Iris pigment epithelial cell (primary cell): ENCODE data around the gene OSBPL10.

Experiments used
- DNase-seq: peaks from one replicate; pipeline ENCODE4 v3.0.0-alpha.2; 2011; ENCODE audit warnings: low read depth

The OSBPL10 gene

DNA sequence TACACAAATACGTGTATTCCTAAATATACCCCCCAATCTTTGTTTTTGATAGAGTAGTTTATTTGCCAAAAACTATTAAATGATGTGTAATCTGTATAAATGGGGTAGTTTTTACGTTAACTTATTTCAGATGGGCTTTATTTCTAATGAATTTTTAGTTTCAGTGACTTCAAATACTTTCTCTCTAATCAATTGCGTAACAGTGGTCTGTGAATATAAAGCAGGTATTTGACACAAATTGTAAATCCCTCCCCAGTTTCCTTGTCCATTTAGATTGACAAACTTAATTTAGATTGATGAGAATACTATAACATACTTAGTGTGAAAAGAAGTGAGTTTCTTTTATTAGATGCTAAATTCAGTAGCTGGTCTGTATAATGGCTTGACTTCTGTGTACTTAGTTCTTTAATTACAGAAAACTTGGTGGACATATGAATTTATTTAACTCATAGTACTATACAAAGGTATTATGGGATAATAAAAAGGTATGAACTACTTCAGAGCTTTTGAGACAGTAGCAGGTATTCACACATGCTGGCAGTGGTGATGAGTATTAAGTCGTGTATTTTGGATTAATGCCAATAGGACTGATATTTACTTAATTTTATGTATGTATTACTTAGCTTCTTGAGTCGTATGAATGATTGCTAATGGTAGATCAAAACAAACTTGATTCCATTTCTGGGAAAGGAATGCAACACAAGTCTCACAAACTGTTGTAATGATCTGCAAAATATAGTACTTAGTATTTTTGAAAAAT is 366.7 kb downstream of the OSBPL10 start:
- peak; percentile 34 for DNase-seq

DNA sequence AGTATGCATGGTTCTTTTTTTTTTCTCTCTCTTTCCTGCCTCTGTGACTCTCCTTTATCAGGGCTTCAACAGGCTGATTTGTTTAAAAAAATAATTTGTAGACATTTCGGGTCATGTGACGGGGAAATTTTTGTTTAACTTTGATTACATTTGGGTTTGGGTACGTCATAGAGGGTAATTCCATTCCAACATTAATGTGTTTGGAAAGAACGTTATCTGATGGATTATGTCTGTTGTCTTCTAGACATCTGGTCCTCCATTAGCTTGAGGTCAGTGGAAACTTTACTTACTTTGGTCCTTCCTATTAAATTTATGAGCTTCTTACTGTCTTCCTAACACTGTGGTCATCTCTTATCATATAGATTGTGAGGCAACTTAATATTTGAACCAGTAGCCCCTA is 367.4 kb downstream of the OSBPL10 start:
- DNase-seq, result peak; percentile 47

DNA sequence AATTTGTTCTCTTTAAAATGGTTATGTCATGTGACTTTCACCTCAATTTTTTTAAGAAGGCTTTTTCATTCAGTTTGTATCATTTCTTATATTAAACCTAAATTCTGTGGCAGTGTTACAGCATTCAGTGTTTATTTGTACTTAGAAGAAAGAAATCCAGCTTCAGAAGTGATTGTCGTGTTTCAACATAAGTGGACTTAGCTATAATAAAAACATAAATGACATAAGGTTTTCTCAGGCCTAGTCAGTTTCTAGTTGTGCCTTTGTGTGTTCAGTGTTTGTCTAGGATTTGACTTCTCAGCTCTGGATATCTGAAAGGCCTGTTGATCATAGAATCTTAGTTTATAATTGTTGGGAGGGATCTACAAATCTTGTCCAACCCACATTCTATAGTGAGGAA is 367.9 kb downstream of the OSBPL10 start:
- DNase-seq, result peak; percentile 53
